ENCODE results near the gene ADIPOR2. TPM values are rescaled to one million over a fixed set of nuclear protein-coding genes. Genes with fewer than 3 reads are reported as not detected.

Gene ADIPOR2
- total and polyA plus RNA-seq, 4 donors = 26.6 to 68.3 (median 41.7) TPM

GRCh38 chr12:1647285-1647669 is 43.6 kb upstream of the ADIPOR2 start:
- no peak for DNase-seq (ENCODE audit: low spot score)
- peaks cover 2 to 19% (median 14%) of the 10 kb centered on the region in 4 donors for H3K4me1 ChIP-seq (ENCODE audit: control insufficient read depth in 4 of 4, insufficient read depth in 4 of 4, low read length in 3 of 4)
- H3K27me3 ChIP-seq (ENCODE audit: control insufficient read depth in 4 of 4, insufficient read depth in 4 of 4, low read length in 3 of 4) = no peaks in the 10 kb centered on the region
- no peak overlapping the region for H3K9ac ChIP-seq (ENCODE audit: low read depth in 1 of 2, low read length in 2 of 2)
- WGBS = 97% methylated on average over 3 of the region's 3 CpGs
- peaks cover 0 to 4% (median 0%) of the 10 kb centered on the region in 4 donors for H3K36me3 ChIP-seq (ENCODE audit: control insufficient read depth in 4 of 4, insufficient read depth in 3 of 4, low read depth in 1 of 4, low read length in 3 of 4)
- TF ChIP-seq TAF1 (conservative IDR thresholded peaks at IDR 0.05) (no peak), RAD21 (IDR thresholded peaks at IDR 0.05) (no peak), MAX (IDR thresholded peaks at IDR 0.05) (no peak), FOXA2 (IDR thresholded peaks at IDR 0.05) (no peak), RXRA (IDR thresholded peaks at IDR 0.05) (no peak), HNF4A (conservative IDR thresholded peaks at IDR 0.05) (no peak), GABPA (IDR thresholded peaks at IDR 0.05 in 1 of 2, conservative IDR thresholded peaks at IDR 0.05 in 1 of 2) (no peak), FOXA1 (IDR thresholded peaks at IDR 0.05) (no peak), SP1 (IDR thresholded peaks at IDR 0.05) (no peak), HNF4G (IDR thresholded peaks at IDR 0.05) (no peak), NR2F2 (IDR thresholded peaks at IDR 0.05) (no peak), REST (IDR thresholded peaks at IDR 0.05) (no peak), JUND (IDR thresholded peaks at IDR 0.05) (no peak), YY1 (IDR thresholded peaks at IDR 0.05) (no peak), ATF3 (IDR thresholded peaks at IDR 0.05) (no peak), CTCF (IDR thresholded peaks at IDR 0.05; ENCODE audit: low read depth, low read length, missing input control) (no peak)
- H3K4me3 ChIP-seq (ENCODE audit: low read depth in 1 of 3, low read length in 3 of 3) = no peak overlapping the region
- H3K27ac ChIP-seq (ENCODE audit: low read depth in 1 of 2, low read length in 2 of 2) = no peak overlapping the region
- H3K9me3 ChIP-seq (ENCODE audit: control insufficient read depth in 4 of 4, low read length in 3 of 4) = no peaks in the 10 kb centered on the region

GRCh38 chr12:1650260-1650977 is 40.5 kb upstream of the ADIPOR2 start:
- Histone ChIP-seq H3K9ac (ENCODE audit: low read depth in 1 of 2, low read length in 2 of 2) (no peak overlapping the region), H3K4me1 (ENCODE audit: control insufficient read depth in 4 of 4, insufficient read depth in 4 of 4, low read length in 3 of 4) (peaks cover 0 to 16% (median 15%) of the 10 kb centered on the region in 4 donors), H3K36me3 (ENCODE audit: control insufficient read depth in 4 of 4, insufficient read depth in 3 of 4, low read depth in 1 of 4, low read length in 3 of 4) (peaks cover 0 to 4% (median 0%) of the 10 kb centered on the region in 4 donors), H3K27ac (ENCODE audit: low read depth in 1 of 2, low read length in 2 of 2) (peak overlapping the region; percentile 6 to 11), H3K9me3 (ENCODE audit: control insufficient read depth in 4 of 4, low read length in 3 of 4) (no peaks in the 10 kb centered on the region), H3K27me3 (ENCODE audit: control insufficient read depth in 4 of 4, insufficient read depth in 4 of 4, low read length in 3 of 4) (no peaks in the 10 kb centered on the region), H3K4me3 (ENCODE audit: low read depth in 1 of 3, low read length in 3 of 3) (no peak overlapping the region)
- DNase-seq (ENCODE audit: low spot score) = no peak
- 55% methylated on average over 5 of the region's 5 CpGs for WGBS
- TF ChIP-seq RXRA (IDR thresholded peaks at IDR 0.05) (no peak), NR2F2 (IDR thresholded peaks at IDR 0.05) (no peak), HNF4A (conservative IDR thresholded peaks at IDR 0.05) (no peak), GABPA (IDR thresholded peaks at IDR 0.05 in 1 of 2, conservative IDR thresholded peaks at IDR 0.05 in 1 of 2) (no peak), YY1 (IDR thresholded peaks at IDR 0.05) (no peak), FOXA2 (IDR thresholded peaks at IDR 0.05) (no peak), TAF1 (conservative IDR thresholded peaks at IDR 0.05) (no peak), SP1 (IDR thresholded peaks at IDR 0.05) (no peak), ATF3 (IDR thresholded peaks at IDR 0.05) (no peak), REST (IDR thresholded peaks at IDR 0.05) (no peak), RAD21 (IDR thresholded peaks at IDR 0.05) (no peak), MAX (IDR thresholded peaks at IDR 0.05) (no peak), FOXA1 (IDR thresholded peaks at IDR 0.05) (no peak), HNF4G (IDR thresholded peaks at IDR 0.05) (no peak), EGR1 (IDR thresholded peaks at IDR 0.05; ENCODE audit: low read depth in 2 of 2) (no peak), JUND (IDR thresholded peaks at IDR 0.05) (no peak)
- TF ChIP-seq, protein P1, sequence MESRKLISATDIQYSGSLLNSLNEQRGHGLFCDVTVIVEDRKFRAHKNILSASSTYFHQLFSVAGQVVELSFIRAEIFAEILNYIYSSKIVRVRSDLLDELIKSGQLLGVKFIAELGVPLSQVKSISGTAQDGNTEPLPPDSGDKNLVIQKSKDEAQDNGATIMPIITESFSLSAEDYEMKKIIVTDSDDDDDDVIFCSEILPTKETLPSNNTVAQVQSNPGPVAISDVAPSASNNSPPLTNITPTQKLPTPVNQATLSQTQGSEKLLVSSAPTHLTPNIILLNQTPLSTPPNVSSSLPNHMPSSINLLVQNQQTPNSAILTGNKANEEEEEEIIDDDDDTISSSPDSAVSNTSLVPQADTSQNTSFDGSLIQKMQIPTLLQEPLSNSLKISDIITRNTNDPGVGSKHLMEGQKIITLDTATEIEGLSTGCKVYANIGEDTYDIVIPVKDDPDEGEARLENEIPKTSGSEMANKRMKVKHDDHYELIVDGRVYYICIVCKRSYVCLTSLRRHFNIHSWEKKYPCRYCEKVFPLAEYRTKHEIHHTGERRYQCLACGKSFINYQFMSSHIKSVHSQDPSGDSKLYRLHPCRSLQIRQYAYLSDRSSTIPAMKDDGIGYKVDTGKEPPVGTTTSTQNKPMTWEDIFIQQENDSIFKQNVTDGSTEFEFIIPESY (IDR thresholded peaks at IDR 0.05) = no peak
